DOHH2 (cell line): ENCODE results near the gene HPX.

ENCODE experiments used
- H3F3A ChIP-seq: fragments of 200-600 bp; sonication (generic), shearing (Covaris generic); 2 replicates; pipeline ENCODE4 v1.6.0; 2016; ENCODE audit warnings: antibody characterized with exemption, mild to moderate bottlenecking; ENCODE audit not compliant: control insufficient read depth, insufficient read depth
- H3K27ac ChIP-seq: fragments of 200-600 bp; sonication (generic); 2 replicates; pipeline ENCODE4 v1.5.1; 2014; ENCODE audit warnings: low read depth, mild to moderate bottlenecking, low read length, moderate library complexity
- H3K27me3 ChIP-seq: fragments of 200-600 bp; sonication (generic); 2 replicates; pipeline ENCODE4 v1.6.1; 2014; ENCODE audit warnings: mild to moderate bottlenecking, low read length, mixed read lengths; ENCODE audit not compliant: control insufficient read depth
- H3K36me3 ChIP-seq: fragments of 200-600 bp; sonication (generic); 2 replicates; pipeline ENCODE4 v1.6.1; 2014; ENCODE audit warnings: mild to moderate bottlenecking, low read length, moderate library complexity, mixed read lengths; ENCODE audit not compliant: control insufficient read depth
- H3K4me1 ChIP-seq: fragments of 200-600 bp; sonication (generic); 2 replicates; pipeline ENCODE4 v1.6.1; 2014; ENCODE audit warnings: mild to moderate bottlenecking, low read length, mixed read lengths; ENCODE audit not compliant: control insufficient read depth
- H3K4me2 ChIP-seq: fragments of 200-600 bp; sonication (generic); 2 replicates; pipeline ENCODE4 v1.6.0; 2014; ENCODE audit warnings: mild to moderate bottlenecking, low read length, moderate library complexity
- H3K4me3 ChIP-seq: fragments of 200-600 bp; sonication (generic); 2 replicates; pipeline ENCODE4 v1.5.1; 2014; ENCODE audit warnings: mild to moderate bottlenecking, low read length, mixed read lengths
- H3K79me2 ChIP-seq: fragments of 200-600 bp; sonication (generic); 2 replicates; pipeline ENCODE4 v1.6.1; 2014; ENCODE audit warnings: mild to moderate bottlenecking, low read length, mixed read lengths; ENCODE audit not compliant: control insufficient read depth
- H3K9me2 ChIP-seq: fragments of 200-600 bp; sonication (generic); replicated peaks from 2 replicates; pipeline ENCODE4 v1.6.1; 2014; ENCODE audit warnings: mild to moderate bottlenecking, low read length, mixed read lengths; ENCODE audit not compliant: control insufficient read depth
- H3K9me3 ChIP-seq: fragments of 200-600 bp; sonication (generic); 2 replicates; pipeline ENCODE4 v1.6.1; 2014; ENCODE audit warnings: antibody characterized with exemption, low read length, mixed read lengths; ENCODE audit not compliant: control insufficient read depth, insufficient read depth
- H4K20me1 ChIP-seq: fragments of 200-600 bp; sonication (generic); 2 replicates; pipeline ENCODE4 v1.6.0; 2014; ENCODE audit warnings: low read depth, mild to moderate bottlenecking, antibody characterized with exemption, low read length, moderate library complexity; ENCODE audit not compliant: control insufficient read depth, insufficient read depth
- EZH2phosphoT487 ChIP-seq: fragments of 200-600 bp; sonication (generic); IDR thresholded peaks from 2 replicates; pipeline ENCODE4 v1.6.1; 2017; ENCODE audit warnings: borderline replicate concordance, mild to moderate bottlenecking, antibody characterized with exemption, low read length, moderate library complexity, mixed read lengths
- TF ChIP-seq, protein P1 (sequence below): fragments of 200-600 bp; sonication (generic); IDR thresholded peaks from one replicate; pipeline ENCODE4 v1.5.1; 2014; ENCODE audit warnings: antibody characterized with exemption, mild to moderate bottlenecking, low read depth, low read length; ENCODE audit not compliant: poor library complexity, severe bottlenecking

HPX gene

DNA sequence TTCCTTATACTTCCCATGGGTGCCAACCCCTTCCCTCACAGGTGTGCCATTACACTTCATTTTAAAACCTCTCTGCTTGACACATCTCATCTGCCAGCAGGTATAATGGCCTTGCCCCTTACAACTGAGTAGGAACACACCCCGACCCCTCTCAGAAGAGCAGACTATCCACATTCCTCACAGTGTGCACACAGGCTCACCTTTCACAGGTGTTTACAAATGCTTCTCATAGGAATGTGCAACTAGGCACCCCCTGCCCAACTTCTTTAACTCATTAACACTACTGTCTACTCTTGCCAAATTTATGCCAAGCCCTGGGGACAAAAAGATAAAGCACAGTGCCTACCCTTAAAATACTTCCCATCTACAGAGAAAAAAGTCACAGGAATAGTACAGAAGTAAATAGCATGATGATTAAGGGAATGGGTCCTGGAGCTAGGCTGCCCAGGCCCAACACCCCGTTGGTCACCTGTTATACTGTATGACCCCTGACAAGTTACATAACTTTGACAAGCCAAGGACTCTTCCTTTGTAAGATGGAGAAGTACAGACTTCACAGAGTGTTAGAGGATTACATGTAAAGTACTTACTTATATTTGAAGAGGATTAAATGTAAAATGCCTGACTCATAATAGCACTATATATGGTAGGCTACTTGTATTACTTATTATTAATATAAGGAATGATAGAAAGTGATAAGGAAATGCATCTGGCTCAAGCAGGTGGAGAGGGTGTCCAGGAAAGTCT is 17.7 kb upstream of the HPX start:
- no peak overlapping the region for H3K4me3 ChIP-seq
- H3K79me2 ChIP-seq = no peaks in the 10 kb centered on the region
- no peak overlapping the region for H3K27ac ChIP-seq
- H3K9me2 ChIP-seq = no peaks in the 10 kb centered on the region
- TF ChIP-seq, protein P1, sequence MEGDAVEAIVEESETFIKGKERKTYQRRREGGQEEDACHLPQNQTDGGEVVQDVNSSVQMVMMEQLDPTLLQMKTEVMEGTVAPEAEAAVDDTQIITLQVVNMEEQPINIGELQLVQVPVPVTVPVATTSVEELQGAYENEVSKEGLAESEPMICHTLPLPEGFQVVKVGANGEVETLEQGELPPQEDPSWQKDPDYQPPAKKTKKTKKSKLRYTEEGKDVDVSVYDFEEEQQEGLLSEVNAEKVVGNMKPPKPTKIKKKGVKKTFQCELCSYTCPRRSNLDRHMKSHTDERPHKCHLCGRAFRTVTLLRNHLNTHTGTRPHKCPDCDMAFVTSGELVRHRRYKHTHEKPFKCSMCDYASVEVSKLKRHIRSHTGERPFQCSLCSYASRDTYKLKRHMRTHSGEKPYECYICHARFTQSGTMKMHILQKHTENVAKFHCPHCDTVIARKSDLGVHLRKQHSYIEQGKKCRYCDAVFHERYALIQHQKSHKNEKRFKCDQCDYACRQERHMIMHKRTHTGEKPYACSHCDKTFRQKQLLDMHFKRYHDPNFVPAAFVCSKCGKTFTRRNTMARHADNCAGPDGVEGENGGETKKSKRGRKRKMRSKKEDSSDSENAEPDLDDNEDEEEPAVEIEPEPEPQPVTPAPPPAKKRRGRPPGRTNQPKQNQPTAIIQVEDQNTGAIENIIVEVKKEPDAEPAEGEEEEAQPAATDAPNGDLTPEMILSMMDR = no peak
- TF ChIP-seq EZH2phosphoT487 = no peak
- H4K20me1 ChIP-seq = no peaks in the 10 kb centered on the region; the same call in 1 of the 2 replicates
- H3K4me1 ChIP-seq = no peaks in the 10 kb centered on the region
- H3K36me3 ChIP-seq = no peaks in the 10 kb centered on the region
- H3K27me3 ChIP-seq = no peaks in the 10 kb centered on the region
- no peaks in the 10 kb centered on the region for H3K9me3 ChIP-seq
- no peaks in the 10 kb centered on the region for H3F3A ChIP-seq
- H3K4me2 ChIP-seq = no peak overlapping the region

DNA sequence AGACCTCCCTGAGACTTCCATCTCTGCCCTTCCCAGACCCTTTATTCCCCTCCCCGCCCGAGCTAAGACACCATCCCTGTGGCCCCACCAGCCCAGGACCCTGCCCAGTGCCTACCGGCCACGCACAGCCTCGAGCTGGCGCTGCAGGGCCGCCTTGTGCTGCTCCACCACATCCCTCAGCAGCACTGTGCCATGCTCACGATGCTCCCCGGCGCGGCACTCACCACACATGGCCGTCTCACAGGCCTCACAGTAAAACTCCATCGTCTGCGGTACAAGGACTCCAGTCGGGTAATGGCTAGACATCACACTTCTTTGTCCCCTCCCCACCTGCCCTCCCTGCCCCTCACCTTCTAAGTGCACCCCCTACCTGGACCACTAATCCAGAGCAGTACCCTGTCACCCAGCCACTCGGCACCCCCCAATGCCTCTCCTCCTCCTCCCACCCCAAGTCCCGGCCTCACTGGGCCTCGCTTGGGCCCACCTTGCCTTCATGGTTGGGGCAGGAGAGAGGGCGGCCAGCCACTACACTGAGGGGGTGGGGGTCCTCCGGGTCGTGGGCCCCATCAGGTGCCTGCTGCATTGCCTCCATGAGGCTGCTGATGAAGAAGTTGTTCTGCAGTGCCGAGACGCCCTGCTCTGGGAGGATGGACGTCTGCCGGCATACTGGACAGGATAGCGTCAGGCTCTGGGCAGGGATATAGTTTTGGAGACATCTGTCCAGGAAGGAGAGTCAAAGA is 17.0 kb upstream of the HPX start:
- Histone ChIP-seq H3K27ac (no peak overlapping the region), H4K20me1 (no peaks in the 10 kb centered on the region; the same call in 1 of the 2 replicates), H3K4me2 (no peak overlapping the region), H3K36me3 (no peaks in the 10 kb centered on the region), H3K27me3 (no peaks in the 10 kb centered on the region), H3K9me2 (no peaks in the 10 kb centered on the region), H3F3A (no peaks in the 10 kb centered on the region), H3K9me3 (no peaks in the 10 kb centered on the region), H3K79me2 (no peaks in the 10 kb centered on the region), H3K4me3 (no peak overlapping the region), H3K4me1 (no peaks in the 10 kb centered on the region)
- no peak for TF ChIP-seq EZH2phosphoT487
- TF ChIP-seq, protein P1 = no peak

DNA sequence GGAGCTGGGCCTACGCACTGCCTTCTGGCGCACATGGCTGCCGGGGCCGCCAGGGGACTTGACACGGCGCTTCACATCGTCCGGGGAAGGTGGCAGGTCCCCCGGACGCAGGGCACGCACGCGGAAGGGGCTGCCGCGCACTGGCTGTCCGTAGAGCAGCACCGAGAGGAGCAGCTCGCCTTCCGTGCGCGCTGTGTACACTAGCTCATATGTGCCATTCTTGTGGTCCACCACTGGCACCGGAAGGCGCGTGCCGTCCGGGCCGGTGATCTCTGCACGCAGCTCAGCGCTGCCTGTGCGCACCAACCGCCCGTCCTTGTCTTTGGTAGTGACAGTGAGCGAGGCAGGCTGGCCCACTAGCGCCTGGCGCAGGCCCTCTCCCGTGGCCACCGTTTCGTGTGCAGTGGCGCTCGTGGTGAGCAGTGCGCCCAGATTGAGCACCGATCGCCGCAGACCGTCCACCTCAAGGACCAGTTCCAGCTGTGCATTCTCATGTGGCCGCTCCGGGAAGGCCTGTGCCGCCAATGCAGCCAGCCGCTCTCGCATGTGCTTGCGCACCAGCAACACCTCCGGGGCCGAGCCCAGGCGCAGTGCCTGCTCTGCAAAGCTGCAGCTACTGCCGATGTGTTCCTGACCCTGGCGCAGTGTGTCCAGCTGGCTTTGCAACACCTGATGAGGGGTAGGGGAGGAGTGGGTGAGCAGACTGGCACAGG is 15.7 kb upstream of the HPX start:
- no peaks in the 10 kb centered on the region for H3K4me1 ChIP-seq
- H3K79me2 ChIP-seq = no peaks in the 10 kb centered on the region
- H3K9me3 ChIP-seq = no peaks in the 10 kb centered on the region
- no peaks in the 10 kb centered on the region; the same call in 1 of the 2 replicates for H4K20me1 ChIP-seq
- no peaks in the 10 kb centered on the region for H3K36me3 ChIP-seq
- H3K4me3 ChIP-seq = no peak overlapping the region
- TF ChIP-seq, protein P1 = no peak
- no peak for TF ChIP-seq EZH2phosphoT487
- H3K4me2 ChIP-seq = no peak overlapping the region
- H3K9me2 ChIP-seq = no peaks in the 10 kb centered on the region
- H3K27ac ChIP-seq = no peak overlapping the region
- H3F3A ChIP-seq = no peaks in the 10 kb centered on the region
- H3K27me3 ChIP-seq = no peaks in the 10 kb centered on the region
